H9 (cell line): ENCODE measurements around the gene TYMP. TPM values are rescaled to one million over a fixed set of nuclear protein-coding genes. Genes with fewer than 3 reads are reported as not detected.
A peak's percentile ranks its signal among the peaks of the same experiment; 100 is the strongest.

Experiments used
- DNase-seq: peaks from one replicate; pipeline ENCODE4 v3.0.0-alpha.2; 2017
- H2AFZ ChIP-seq: one replicate; pipeline ENCODE4 v1.6.1; 2013; ENCODE audit warnings: mild to moderate bottlenecking, low read length, control low read depth, moderate library complexity
- H2AK5ac ChIP-seq: 2 replicates; pipeline ENCODE4 v1.6.1; 2013; ENCODE audit warnings: low read length, control low read depth, mixed read lengths; ENCODE audit not compliant: insufficient read length
- H2BK120ac ChIP-seq: one replicate; pipeline ENCODE4 v1.6.1; 2013; ENCODE audit warnings: low read depth, mild to moderate bottlenecking, low read length, control low read depth, inconsistent platforms; ENCODE audit not compliant: poor library complexity, severe bottlenecking
- H2BK12ac ChIP-seq: 2 replicates; pipeline ENCODE4 v1.6.1; 2013; ENCODE audit warnings: low read length, control low read depth, mixed read lengths, low read depth; ENCODE audit not compliant: insufficient read length
- H2BK15ac ChIP-seq: 2 replicates; pipeline ENCODE4 v1.6.1; 2013; ENCODE audit warnings: low read depth, low read length, control low read depth
- H2BK20ac ChIP-seq: one replicate; pipeline ENCODE4 v1.6.1; 2013; ENCODE audit warnings: low read depth, mild to moderate bottlenecking, low read length, control low read depth, inconsistent platforms; ENCODE audit not compliant: poor library complexity, severe bottlenecking
- H2BK5ac ChIP-seq: 2 replicates; pipeline ENCODE4 v1.6.1; 2013; ENCODE audit warnings: low read length, control low read depth, mixed read lengths; ENCODE audit not compliant: insufficient read length
- H3K14ac ChIP-seq: 2 replicates; pipeline ENCODE4 v1.6.1; 2013; ENCODE audit warnings: low read length, control low read depth; ENCODE audit not compliant: insufficient read depth
- H3K18ac ChIP-seq: 2 replicates; pipeline ENCODE4 v1.6.1; 2013; ENCODE audit warnings: low read depth, mild to moderate bottlenecking, mixed read lengths, low read length, control low read depth; ENCODE audit not compliant: insufficient read length
- H3K23ac ChIP-seq: 2 replicates; pipeline ENCODE4 v1.6.1; 2013; ENCODE audit warnings: low read length, control low read depth, mixed read lengths, low read depth; ENCODE audit not compliant: insufficient read length
- H3K23me2 ChIP-seq: 2 replicates; pipeline ENCODE4 v1.6.1; 2013; ENCODE audit warnings: low read depth, mild to moderate bottlenecking, mixed read lengths, low read length, control low read depth; ENCODE audit not compliant: insufficient read length, poor library complexity, severe bottlenecking
- H3K27ac ChIP-seq: 2 replicates; pipeline ENCODE4 v1.5.1; 2013; ENCODE audit warnings: low read length, control low read depth, mixed read lengths, low read depth; ENCODE audit not compliant: insufficient read length
- H3K27me3 ChIP-seq: 2 replicates; pipeline ENCODE4 v1.6.1; 2013; ENCODE audit warnings: low read length, control low read depth, inconsistent platforms; ENCODE audit not compliant: insufficient read depth
- H3K4ac ChIP-seq: 2 replicates; pipeline ENCODE4 v1.6.1; 2013; ENCODE audit warnings: low read depth, mild to moderate bottlenecking, control low read depth, inconsistent platforms, low read length, moderate library complexity
- H3K4me1 ChIP-seq: 2 replicates; pipeline ENCODE4 v1.6.1; 2013; ENCODE audit warnings: low read length, control low read depth, inconsistent platforms; ENCODE audit not compliant: insufficient read depth
- H3K4me2 ChIP-seq: 2 replicates; pipeline ENCODE4 v1.6.1; 2013; ENCODE audit warnings: low read length, control low read depth, mixed read lengths; ENCODE audit not compliant: insufficient read length, insufficient read depth
- H3K56ac ChIP-seq: 2 replicates; pipeline ENCODE4 v1.6.1; 2013; ENCODE audit warnings: low read depth, mild to moderate bottlenecking, mixed read lengths, low read length, control low read depth; ENCODE audit not compliant: insufficient read length
- H3K79me1 ChIP-seq: 2 replicates; pipeline ENCODE4 v1.6.1; 2013; ENCODE audit warnings: low read depth, mild to moderate bottlenecking, moderate library complexity, low read length, control low read depth, inconsistent platforms; ENCODE audit not compliant: insufficient read depth, poor library complexity, severe bottlenecking
- H3K79me2 ChIP-seq: 2 replicates; pipeline ENCODE4 v1.6.1; 2013; ENCODE audit warnings: low read length, control low read depth, inconsistent platforms; ENCODE audit not compliant: insufficient read depth
- H3K9ac ChIP-seq: 2 replicates; pipeline ENCODE4 v1.6.1; 2013; ENCODE audit warnings: low read length, control low read depth, mixed read lengths; ENCODE audit not compliant: insufficient read length; ENCODE audit errors: extremely low read depth
- H3K9me3 ChIP-seq: one replicate; pipeline ENCODE4 v1.6.1; 2013; ENCODE audit warnings: low read depth, low read length, inconsistent platforms; ENCODE audit not compliant: control insufficient read depth
- H3T11ph ChIP-seq: one replicate; pipeline ENCODE4 v1.6.1; 2013; ENCODE audit warnings: mild to moderate bottlenecking, low read length, control low read depth, inconsistent platforms
- H4K20me1 ChIP-seq: one replicate; pipeline ENCODE4 v1.6.1; 2013; ENCODE audit not compliant: control insufficient read depth, insufficient read length, insufficient read depth
- H4K5ac ChIP-seq: 2 replicates; pipeline ENCODE4 v1.6.1; 2013; ENCODE audit warnings: low read depth, mild to moderate bottlenecking, mixed read lengths, low read length, control low read depth; ENCODE audit not compliant: insufficient read length
- H4K8ac ChIP-seq: replicated peaks from 2 replicates; pipeline ENCODE4 v1.6.1; 2013; ENCODE audit warnings: low read length, control low read depth, mixed read lengths, low read depth; ENCODE audit not compliant: insufficient read length
- H4K91ac ChIP-seq: 2 replicates; pipeline ENCODE4 v1.6.1; 2013; ENCODE audit warnings: low read depth, mild to moderate bottlenecking, moderate library complexity, mixed read lengths, low read length, control low read depth; ENCODE audit not compliant: insufficient read length
- H3K27ac Mint-ChIP-seq, 3 experiments: 2 replicates in 2 of 3; 3 replicates in 1 of 3; pipeline ENCODE4 v1.8.0; 2020 to 2021; ENCODE audit warnings: mixed read lengths in 3 of 3, mild to moderate bottlenecking in 1 of 3, moderate library complexity in 1 of 3
- H3K27me3 Mint-ChIP-seq: 2 replicates; pipeline ENCODE4 v1.8.0; 2021; ENCODE audit warnings: low read depth, mild to moderate bottlenecking, moderate library complexity, mixed read lengths
- H3K36me3 Mint-ChIP-seq, 3 experiments: 2 replicates in 2 of 3; 3 replicates in 1 of 3; pipeline ENCODE4 v1.8.0; 2020 to 2021; ENCODE audit warnings: low read depth in 3 of 3, mixed read lengths in 3 of 3; ENCODE audit not compliant: insufficient read depth in 1 of 3
- H3K4me1 Mint-ChIP-seq, 2 experiments: 2 replicates each; pipeline ENCODE4 v1.8.0; 2020; ENCODE audit warnings: mixed read lengths in 2 of 2
- H3K4me3 Mint-ChIP-seq, 2 experiments: 2 replicates in 1 of 2; 3 replicates in 1 of 2; pipeline ENCODE4 v1.8.0; 2020 to 2021; ENCODE audit warnings: mild to moderate bottlenecking in 2 of 2, mixed read lengths in 2 of 2, moderate library complexity in 1 of 2
- H3K9me3 Mint-ChIP-seq, 2 experiments: 2 replicates in 1 of 2; 3 replicates in 1 of 2; pipeline ENCODE4 v1.8.0; 2020; ENCODE audit warnings: mild to moderate bottlenecking in 2 of 2, mixed read lengths in 2 of 2, moderate library complexity in 1 of 2
- whole genome bisulfite sequencing: extraction: QIAGEN DNeasy Blood & Tissue Kit; methylation state at CpG from one replicate; pipeline ENCODE4 v1.1.7; 2013; ENCODE audit warnings: missing lambda C conversion rate, low lambda C conversion rate, mixed read lengths; ENCODE audit not compliant: insufficient read length; ENCODE audit errors: extremely low coverage; 5-methylcytosine and 5-hydroxymethylcytosine counted together
- total RNA-seq: library from RNA; stranded (reverse); gene quantifications from 2 replicates; pipeline ENCODE4 v1.2.1, GENCODE V29; 2021
- TF ChIP-seq, protein P1 (sequence below): fragments of 200-600 bp; sonication (generic); conservative IDR thresholded peaks from 3 replicates; pipeline ENCODE4 v1.8.0; 2021; ENCODE audit warnings: antibody characterized with exemption, mild to moderate bottlenecking

The TYMP gene
- total RNA-seq, 1 experiment from 2014 or later: 1.0 TPM

DNA sequence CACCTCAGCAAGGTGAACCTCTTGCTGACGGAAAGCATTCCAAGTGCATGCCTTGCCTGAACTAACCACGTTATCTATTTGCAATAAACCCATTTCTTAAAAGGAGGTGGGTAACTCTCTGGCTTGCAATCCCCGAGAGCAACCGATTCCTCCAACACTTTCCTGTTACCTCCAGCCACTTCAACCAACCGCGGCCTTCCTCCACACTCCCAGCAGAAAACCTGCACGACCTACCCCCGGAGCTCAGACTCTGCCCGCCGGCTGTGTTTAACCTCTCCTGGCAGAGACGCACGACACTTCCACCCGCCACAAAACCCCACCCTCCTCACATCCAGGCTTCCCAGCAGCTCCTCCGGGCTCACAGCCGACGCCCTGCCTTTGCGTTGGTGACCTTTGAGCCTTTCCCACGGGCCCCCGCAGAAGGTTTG, 5.1 kb downstream of the TYMP start:
- Histone ChIP-seq H4K20me1 (no peaks in the 10 kb centered on the region), H3K4me2 (peak overlapping the region; percentile 70), H3K9ac (no peak overlapping the region), H3K23me2 (peaks cover 3% of the 10 kb centered on the region), H4K91ac (no peak overlapping the region), H3K56ac (no peak overlapping the region), H2BK5ac (no peak overlapping the region), H2BK120ac (no peak overlapping the region), H2AK5ac (no peak overlapping the region), H3K79me1 (no peaks in the 10 kb centered on the region), H3K79me2 (no peaks in the 10 kb centered on the region), H4K8ac (no peak overlapping the region), H3K23ac (no peak overlapping the region), H3K18ac (no peak overlapping the region), H2BK12ac (no peak overlapping the region), H2AFZ (no peak overlapping the region), H3K27ac (no peak overlapping the region), H3K9me3 (no peaks in the 10 kb centered on the region), H2BK15ac (no peak overlapping the region), H3K14ac (no peak overlapping the region), H2BK20ac (no peak overlapping the region), H4K5ac (no peak overlapping the region), H3T11ph (no peak overlapping the region), H3K4me1 (peaks cover 3% of the 10 kb centered on the region; the same call in 1 of the 2 replicates), H3K27me3 (peaks cover 18% of the 10 kb centered on the region; the same call in 1 of the 2 replicates), H3K4ac (no peak overlapping the region)
- Mint-ChIP-seq H3K4me1 (peaks cover 11 to 15% of the 10 kb centered on the region in 2 experiments), H3K9me3 (no peaks in the 10 kb centered on the region; a peak in 1 of 5 replicates), H3K36me3 (peaks cover 3 to 34% (median 24%) of the 10 kb centered on the region in 3 experiments; a peak in 6 of 7 replicates), H3K27me3 (peaks cover 32% of the 10 kb centered on the region), H3K27ac (peak overlapping the region in 1 of 3 experiments; percentile 80; a peak in 2 of 7 replicates), H3K4me3 (peak overlapping the region; percentile 82 to 88)
- no peak for DNase-seq
- no CpG with 5 or more reads among the region's 19 CpGs for WGBS
- TF ChIP-seq, protein P1, sequence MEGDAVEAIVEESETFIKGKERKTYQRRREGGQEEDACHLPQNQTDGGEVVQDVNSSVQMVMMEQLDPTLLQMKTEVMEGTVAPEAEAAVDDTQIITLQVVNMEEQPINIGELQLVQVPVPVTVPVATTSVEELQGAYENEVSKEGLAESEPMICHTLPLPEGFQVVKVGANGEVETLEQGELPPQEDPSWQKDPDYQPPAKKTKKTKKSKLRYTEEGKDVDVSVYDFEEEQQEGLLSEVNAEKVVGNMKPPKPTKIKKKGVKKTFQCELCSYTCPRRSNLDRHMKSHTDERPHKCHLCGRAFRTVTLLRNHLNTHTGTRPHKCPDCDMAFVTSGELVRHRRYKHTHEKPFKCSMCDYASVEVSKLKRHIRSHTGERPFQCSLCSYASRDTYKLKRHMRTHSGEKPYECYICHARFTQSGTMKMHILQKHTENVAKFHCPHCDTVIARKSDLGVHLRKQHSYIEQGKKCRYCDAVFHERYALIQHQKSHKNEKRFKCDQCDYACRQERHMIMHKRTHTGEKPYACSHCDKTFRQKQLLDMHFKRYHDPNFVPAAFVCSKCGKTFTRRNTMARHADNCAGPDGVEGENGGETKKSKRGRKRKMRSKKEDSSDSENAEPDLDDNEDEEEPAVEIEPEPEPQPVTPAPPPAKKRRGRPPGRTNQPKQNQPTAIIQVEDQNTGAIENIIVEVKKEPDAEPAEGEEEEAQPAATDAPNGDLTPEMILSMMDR: no peak
